Measurements from ENCODE around the gene SFT2D1.
"Not testable (repeated sequence)": the region's sequence is repeated elsewhere in the genome, so short reads cannot be mapped to it uniquely, and the experiment has no call there.

The SFT2D1 gene

DNA sequence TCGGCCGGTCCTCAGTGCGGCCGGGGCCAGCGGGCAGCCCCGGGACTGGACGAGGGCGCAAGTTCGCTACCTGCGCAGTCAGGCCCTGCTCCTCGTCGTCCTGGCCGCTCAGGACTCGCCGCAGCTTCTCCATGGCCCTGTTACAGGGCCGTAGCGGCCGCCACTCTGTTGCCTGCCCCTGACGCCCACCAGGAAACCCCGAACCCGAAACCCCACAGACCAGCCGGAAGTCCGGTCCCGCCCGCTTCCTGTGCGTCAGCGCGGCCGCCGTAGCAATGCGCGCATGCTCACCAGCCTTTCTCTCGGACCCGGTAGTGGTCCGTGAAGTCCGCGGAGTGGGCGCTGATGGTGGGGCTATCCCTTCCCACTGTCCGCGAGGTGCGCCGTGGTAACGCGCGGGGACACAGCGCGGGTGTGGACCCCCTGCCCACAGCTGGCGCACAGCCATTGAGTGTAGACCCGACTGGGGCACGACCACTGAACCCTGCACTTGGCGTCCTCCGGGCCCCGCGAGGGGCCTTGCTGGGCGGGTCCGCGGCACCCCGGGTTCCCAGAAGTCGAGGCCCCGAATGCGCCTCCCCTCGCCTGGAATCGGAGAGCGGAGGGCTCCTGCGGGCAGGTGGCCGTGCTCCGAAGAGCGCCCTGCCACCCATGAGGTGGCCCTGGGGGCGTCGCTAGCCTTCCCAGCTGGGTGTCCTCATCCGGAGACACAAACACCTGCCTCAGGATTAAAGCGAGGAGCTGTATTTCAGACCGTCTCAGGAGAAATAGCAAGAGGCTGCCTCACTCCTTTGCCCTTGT, at the start of gene SFT2D1:
Gene SFT2D1 (minus strand): TSS at position 197 of the 801 bp plus-strand sequence. CDS start 64 bp downstream, at position 133.
- peak; percentile 18 for DNase-seq

DNA sequence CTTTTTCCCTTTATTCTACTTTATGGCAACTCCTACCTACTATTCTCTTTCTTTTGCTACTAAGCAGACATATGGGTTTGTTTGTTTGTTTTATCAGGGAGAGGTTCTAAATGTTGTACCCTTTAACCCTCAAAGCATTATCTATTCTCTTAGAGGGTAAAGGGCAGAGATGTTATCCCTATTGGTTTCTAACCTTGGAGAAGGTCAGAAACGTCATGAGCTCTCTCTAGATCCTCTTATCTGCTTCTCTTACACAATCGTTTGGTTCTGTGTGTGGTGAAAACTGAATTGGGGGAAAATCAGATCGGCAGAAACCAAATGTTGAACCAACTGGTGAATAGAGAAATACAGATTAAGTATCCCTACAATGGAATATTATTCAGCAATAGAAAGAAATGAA, 46.8 kb upstream of the SFT2D1 start:
- DNase-seq: no peak

DNA sequence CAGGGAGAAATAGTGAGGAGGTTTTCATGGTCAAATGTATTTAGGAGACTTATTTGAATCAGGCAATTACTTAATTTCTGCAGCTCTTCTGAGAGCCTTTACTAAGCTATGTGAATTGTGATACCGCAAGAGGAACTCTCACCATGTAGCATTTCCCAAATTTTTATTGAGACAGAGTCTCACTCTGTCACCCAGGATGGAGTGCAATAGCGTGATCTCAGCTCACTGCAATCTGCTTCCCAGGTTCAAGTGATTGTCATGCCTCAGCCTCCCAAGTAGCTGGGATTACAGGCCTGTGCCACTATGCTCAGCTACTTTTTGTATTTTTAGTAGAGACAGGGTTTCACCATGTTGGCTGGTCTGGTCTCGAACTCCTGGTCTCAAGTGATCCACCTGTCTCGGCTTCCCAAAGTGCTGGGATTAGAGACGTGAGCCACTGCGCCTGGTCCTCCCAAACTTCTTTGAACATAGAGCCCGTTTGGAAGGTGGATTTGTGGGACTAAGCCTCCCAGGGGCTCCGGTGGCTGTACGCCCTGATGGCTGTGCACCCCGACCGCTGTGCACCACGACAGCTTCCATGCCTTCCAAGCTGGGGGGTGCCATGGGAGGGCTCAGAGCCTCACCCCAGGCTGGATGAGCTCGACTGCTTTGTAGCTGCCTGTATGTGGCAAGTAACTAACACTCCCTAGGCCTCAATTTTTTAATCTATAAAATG, 46.1 kb upstream of the SFT2D1 start:
- no peak for DNase-seq

DNA sequence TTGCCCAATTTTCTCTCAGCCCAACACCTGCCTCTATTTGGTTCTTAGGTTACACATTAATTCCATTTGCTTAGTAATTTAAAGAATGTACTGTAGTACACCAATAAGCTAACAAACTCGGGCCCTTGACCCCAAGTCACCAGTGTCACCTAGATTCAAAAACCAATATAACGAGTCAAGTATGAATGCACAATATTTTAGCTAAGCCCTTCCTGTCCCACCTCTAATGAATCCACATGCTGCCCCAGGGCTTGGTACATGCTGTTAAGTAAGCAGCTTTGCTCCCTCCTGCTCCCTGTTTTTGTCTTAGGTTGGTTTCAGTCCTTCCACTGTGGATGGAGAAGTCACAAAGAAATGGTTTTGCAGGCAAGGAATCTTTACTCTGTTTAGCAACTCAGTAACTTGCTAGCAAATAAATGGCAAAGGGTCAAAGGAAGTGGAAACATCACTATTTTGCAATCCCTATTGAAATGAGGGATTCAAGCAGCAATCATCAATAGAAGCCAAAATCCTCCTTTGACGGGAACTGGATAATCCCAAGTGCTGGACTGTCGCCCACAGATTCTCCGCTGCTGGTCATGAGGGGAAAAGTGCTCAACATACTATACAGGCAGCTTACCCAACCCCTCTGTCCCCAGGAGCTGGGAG, 45.4 kb upstream of the SFT2D1 start:
- DNase-seq: no peak

DNA sequence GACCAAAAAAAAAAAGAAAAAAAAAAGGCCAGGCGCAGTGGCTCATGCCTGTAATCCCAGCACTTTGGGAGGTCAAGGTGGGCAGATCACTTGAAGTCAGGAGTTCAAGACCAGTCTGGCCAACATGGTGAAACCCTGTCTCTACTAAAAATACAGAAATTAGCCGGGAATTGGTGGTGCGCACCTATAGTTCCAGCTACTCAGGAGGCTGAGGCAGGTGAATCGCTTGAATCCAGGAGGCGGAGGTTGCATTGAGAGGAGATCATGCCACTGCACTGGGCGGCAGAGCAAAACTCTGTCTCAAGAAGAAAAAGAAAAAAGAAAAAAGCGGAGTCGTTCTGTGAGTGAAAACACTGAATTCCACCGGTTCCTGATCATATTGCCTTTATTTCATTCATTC, 44.8 kb upstream of the SFT2D1 start:
- DNase-seq: not testable (repeated sequence)

- DNase-seq: no peak
Observed at GRCh38 chr6:166386111-166386510, 43.8 kb upstream of the SFT2D1 start.

DNA sequence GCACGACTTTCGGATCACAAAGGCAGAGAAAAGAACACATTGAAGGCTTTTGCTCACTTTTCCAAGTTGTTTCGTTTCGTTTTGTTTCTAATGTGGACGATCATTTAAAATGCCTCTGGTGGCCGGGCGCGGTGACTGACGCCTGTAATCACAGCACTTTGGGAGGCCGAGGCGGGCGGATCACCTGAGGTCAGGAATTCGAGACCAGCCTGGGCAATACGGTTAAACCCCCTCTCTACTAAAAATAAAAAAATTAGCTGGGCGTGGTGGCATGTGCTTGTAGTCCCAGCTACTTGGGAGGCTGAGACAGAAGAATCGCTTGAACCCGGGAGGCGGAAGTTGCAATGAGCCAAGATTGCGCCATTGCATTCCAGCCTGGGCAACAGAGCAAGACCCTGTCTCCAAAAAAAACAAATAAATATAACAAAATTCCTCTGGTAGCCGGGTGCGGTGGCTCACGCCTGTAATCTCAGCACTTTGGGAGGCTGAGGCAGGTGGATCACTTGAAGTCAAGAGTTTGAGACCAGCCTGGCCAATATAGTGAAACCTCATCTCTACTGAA, 41.5 kb upstream of the SFT2D1 start:
- not testable (repeated sequence) for DNase-seq

GRCh38 chr6:166382933-166383801, 40.8 kb upstream of the SFT2D1 start, which contains the start of gene MPC1:
Gene MPC1 (minus strand): TSS chr6:166382940. CDS start chr6:166382876, 64 bp downstream.
- DNase-seq: peak; percentile 78

DNA sequence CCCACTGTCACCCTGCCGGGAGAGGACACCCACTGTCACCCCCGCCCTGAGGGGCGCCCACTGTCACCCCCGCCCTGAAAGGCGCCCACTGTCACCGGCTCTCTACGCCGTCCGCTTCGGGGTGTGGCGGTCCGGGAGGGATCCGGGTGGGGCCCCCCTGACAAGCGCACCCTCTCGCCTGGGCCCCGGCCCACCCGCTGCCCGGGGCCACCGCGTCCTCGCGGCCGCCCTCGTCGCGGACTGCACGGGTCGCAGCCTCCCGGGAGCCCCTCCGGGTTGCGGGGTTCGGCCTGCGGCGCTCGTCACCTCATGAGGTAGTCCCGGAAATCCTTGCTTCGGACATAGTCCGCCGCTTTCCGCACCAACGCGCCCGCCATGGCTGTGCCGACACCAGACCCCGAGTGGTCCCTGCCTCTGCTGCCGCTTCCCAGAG, 40.2 kb upstream of the SFT2D1 start:
- no peak for DNase-seq

GRCh38 chr6:166381733-166382499, 39.6 kb upstream of the SFT2D1 start:
- peak; percentile 22 for DNase-seq

DNA sequence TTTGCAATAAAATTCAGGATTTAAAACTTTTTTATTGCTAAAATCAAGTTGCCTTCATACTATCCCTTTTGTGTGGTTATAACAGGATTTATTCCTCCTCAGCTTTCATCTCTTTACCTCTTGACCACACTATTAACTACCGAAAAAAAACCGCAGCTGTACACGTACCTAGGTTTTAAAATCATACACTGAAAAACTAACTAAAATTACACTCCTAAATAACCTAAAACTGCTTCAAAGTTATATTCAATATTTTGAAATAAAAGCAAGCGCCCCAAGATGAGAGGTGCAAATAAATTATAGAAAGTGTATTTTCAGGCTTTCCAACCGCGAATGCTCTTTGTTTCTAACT, 39.0 kb upstream of the SFT2D1 start:
- DNase-seq: no peak

GRCh38 chr6:166379800-166380199, 37.5 kb upstream of the SFT2D1 start:
- no peak for DNase-seq

- DNase-seq: no peak
Observed at GRCh38 chr6:166379103-166379586, 36.8 kb upstream of the SFT2D1 start.

DNA sequence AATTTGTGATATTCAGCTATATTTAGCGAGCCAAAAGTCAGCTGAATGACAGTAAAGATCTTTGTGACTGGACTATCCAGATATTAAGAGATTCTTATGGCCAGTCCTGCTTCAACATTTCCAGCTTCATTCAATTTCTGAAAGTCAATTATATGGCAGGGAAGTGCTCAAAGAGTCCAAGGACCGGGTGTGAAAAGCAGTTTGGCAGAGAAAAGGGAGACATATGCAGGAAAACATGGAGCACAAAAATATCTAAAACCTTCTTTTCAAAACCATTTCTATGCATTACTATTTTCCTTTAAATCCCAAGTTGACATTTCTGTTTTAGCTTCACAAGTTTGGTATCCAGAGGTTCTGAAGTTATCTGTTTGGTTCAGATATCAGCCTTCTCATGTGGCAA, 35.4 kb upstream of the SFT2D1 start:
- no peak for DNase-seq

- DNase-seq: no peak
Observed at GRCh38 chr6:166375013-166375412, 32.7 kb upstream of the SFT2D1 start.

GRCh38 chr6:166370489-166370888, 28.1 kb upstream of the SFT2D1 start:
- no peak for DNase-seq

DNA sequence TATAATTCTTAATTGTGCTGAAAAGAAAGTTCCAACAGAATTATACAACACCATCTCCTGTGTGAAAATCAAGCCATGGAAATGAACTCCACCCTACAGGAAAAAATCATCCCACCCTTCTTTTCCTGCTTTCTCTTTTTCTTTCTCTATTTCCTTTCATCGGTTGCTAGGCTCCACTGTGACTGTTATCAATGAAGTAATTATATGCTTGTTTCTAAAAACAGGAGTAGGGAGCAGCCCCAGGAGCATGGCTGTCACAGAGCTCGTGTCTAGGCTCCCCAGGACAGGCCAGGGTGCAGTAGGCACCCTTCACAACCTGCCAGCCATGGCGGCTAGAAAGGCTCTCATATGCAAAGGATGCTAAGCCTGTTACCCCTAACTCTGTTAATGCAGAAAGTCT, 27.4 kb upstream of the SFT2D1 start:
- no peak for DNase-seq

DNA sequence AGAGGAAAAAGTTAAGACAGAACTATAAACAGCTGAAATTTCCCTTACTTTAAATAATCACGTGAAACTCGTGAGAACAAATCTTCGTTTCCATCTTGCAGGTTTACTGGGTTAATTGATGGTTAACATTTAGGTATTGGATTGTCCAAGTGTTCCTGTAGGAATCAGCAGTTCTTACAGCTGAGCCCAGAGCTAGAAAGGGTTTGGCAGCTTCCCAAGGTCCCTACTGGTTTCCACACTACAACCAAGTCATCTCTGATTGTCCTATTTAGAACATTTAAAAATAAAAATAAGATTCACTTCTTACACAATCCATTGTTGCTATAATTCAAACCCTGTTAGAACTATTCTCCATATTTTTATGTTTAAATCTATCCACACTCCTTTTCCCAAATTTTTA, 24.6 kb upstream of the SFT2D1 start:
- no peak for DNase-seq

GRCh38 chr6:166365806-166366205, 23.5 kb upstream of the SFT2D1 start:
- DNase-seq: no peak

DNA sequence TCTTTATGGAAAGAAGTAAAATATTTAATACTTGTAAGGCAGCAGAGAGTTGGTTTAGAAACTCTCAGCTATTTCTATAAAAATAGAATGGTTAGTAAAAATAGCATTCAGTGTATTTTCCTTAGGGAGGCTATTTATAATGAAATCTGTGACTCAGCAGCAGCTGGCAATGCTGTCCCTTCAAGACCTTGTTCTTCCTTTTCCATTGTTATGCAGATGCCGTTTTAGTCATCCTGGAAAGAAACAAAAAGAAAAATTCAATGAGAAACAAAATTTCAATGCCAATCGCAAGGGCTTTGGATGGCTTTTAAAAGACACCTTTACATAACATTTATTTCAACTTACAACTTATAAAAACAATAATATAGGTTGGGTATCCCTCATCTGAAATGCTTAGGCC, 22.9 kb upstream of the SFT2D1 start:
- no peak for DNase-seq

DNA sequence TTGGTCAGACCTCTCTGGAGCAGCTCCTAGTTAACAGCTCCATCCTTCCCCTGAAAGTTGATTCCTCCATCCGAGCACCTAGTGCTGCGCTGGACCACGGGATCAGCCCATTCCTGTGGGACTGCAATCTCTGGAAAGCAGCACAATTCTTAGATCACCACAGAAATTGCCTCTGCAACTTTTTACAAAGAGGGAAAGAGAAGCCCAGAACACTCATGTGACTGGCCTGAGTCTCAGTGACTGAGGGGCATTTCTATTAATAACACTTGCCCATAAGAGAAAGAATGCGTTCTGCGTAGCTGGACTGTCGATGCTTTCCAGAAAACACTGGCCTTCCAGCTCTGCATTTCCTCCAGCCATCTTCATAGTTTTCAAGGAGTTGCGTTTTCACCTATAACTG, 22.1 kb upstream of the SFT2D1 start:
- no peak for DNase-seq

All from COR-L47 (cell line).